Amygdala (tissue), 56 donors: Measurements from ENCODE around the gene DBN1.

Experiments
- DNase-seq, 56 donors: peaks; one replicate each; lab custom pipeline; 2025; lab: John Stamatoyannopoulos, UW

Gene DBN1

DNA sequence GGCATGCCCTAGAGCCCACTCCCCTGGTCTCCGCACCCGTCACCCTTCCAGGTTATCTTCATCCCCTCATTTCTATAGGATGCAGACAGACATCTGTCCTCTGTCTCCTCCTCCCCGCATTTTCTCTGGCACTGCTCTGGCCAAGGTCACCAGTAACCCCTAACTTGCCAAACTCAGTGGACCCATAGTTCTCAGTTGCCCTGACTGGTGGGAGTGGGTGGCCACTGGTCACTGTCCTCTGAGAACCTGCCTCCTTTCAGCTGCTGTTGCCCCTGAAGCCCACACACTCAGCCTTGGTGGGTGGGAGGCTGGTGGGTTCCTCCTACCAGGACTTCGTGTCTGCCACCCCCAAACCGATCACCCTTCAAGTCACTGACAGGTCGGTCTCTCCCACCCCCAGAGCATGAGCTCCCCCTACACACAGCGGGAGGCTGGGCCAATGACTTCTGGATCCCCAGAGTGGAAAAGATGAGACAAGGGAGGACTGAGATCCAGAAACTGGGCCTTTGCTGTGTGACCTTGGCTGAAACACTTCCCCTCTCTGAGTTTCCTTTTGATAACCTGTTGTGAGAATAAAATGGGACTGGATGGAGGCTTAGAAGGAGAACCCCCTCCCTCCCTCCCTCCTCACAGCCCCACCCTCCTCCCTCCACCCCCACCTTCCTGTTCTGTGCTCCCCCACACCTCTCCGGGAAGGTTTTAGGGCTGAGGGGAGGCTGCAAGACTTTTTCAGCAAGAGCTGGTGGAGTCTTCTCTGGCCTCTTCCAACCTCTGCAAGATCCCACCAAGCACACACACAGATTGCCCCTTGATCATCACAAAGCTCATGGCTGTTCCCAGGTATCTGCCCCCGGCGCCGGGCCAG is 2.4 kb upstream of the DBN1 start:
- no peak for DNase-seq

DNA sequence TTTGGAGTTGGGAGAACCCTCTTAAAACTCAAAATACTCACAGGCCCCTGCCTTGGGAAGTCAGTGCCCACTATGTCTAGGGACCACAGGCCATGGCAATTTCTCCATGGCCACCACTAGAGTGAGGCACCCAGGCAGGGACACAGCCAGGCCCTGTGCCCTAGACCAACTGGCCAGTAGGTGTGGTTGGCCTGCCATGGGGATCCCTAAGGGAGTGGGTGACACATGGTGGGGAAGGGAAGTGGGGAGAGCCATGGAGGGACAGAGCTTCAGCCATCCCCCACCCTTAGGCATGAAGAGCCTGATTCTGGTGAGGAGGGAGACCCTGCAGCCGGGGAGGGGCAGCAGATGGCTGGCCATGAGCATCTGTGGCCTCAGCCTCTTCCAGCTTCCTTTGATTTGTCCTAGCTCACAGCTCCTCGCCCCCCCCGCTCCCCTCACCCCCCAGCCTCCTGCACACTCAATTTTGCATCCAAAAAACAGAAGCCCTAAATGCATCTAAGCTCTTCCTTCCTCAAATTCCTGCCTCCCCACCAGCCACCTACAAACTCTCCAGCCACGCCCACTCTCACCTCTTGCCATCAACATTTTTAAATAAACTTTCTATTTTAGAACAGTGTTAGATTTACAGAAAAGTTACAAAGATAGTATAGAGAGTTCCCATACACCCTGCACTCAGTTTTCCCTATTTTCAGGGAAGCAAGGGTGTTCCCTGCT is 1.6 kb upstream of the DBN1 start:
- DNase-seq, result no peak

- DNase-seq, result no peak
Measured at GRCh38 chr5:177474002-177474476, 605 bp upstream of the DBN1 start.

DNA sequence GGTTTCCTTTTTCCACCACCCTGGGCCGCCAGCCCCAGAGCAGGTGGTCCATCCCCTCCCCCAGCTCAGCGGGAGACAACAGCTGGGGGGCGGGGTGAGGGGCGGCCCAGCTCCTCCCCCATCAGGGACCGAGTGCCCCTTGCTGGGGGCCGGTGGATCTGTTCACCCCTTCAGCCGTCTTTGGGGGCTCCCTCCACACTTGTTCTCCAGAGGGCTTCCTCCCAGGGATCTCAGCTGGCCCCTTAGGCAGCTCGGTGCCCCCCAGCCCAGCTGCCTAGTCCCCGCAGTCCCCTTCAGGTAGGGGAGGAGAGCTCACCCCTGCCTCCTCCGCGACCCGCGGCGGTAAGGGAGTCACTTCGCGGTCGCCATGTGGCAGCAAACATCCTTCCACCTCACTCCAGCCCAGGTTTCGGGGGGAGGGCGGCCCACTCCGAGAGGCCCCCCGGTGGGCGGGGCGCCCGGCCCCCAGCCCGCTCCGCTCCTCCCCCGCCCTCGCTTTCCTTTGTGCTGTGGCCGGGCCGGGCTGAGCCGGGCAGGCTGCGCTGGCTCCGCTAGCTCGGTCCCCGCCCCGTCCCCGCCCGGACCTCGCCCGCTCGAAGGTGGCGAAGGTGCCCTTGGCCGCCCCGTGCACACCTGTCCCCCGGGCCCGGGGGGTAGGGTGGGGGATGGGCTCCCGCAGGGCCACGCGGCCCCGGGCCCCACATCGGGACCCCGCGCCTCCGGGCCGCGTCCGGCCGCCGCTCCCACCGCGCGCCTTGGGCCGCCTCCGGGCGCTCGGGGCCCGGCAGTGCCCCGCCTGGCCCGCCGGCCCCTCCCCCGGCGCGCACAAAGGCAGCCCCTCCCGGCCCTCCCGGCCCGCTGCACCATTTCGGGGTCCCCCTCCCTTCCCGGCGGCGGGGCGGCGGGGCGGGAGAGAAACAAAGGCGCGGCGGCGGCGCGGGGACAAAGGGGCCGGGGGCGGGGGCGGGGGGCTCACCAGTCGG is 683 bp downstream of the DBN1 start:
- no peak for DNase-seq

- no peak for DNase-seq
Measured at GRCh38 chr5:177471610-177472356, 1.7 kb downstream of the DBN1 start.

DNA sequence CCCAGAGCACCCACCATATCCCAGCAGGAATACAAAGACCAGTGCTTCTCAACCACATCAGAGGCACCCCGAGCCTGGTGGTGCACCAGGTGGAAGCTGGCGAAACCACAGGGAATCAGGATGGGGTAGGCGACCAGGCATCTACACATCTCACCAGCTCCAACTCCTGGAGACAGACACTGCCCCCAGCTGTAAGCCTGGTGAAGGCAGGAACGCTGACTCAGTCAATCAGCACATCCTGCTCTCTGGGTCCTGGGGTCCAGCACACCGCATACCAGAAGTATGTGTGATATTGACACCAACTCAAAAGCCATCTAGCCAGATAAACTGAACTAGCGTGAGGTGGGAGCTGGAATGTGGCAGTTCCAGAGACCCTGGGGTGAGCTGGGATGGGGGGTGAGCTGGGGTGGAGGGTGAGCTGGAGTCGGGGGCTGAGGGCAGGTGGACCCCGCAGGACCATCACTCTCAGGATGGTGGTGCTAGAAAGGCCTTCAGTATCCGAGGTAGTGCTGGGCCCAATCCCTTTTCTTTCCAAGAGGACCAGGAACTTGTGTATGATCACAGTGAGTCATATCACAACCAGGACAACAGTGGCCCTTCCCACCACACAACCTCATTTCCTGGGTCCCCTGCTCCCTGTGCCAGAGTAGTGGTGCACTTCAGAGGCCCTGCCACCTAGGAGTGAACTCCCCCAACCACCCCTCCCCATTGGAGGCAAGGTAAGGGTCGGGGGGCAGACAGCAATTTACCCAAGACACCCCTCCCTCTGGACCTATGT is 2.5 kb downstream of the DBN1 start:
- DNase-seq, result no peak

GRCh38 chr5:177469750-177470525 is 3.5 kb downstream of the DBN1 start:
- no peak for DNase-seq

DNA sequence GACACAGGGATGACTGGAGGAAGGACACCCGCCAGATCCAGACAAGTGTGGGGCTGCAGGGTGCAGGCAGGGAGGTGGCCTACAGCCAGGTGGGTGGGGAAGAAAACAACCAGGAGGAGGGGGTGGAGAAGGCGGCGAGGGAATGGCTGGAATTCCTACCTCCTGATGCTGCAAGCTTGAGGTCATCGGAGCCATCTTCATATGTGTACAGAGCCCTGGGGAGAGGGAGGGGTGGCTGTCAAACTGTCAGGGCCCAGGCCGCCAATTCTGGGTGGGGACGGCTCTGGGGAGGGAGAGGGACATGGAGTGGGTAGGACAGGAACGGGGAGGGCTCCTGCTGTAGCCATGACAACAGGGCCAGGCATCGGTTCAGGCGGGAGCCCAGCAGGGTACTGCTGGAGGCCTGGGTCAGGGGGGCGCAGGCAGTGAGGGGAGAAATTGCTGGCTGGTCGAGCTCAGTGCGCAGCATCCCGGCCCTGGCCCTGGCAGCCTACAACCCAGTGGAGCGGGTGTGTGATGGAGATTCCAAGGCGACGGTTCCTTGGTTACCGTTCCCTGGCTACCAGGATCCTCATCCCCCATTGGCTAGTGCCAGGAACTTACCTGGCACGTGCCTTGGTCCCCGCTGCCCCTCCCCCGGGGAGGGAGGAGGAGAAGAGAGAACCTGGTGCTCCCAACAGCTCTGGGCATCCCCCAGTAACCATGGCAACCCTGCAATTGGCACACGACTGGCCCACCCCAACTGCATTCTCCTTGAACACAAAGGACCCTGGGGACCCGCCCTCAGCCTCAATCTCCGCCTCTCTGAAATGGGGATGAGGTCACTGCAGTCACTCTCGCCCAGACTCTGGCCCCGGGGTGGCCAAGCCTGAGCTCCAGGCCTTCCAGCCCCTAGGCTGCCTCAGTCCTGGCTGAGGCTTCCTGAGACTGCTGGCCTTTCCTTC is 4.5 kb downstream of the DBN1 start:
- peak in 38 of 56 donors; percentile 17 to 85 (median 52) for DNase-seq

DNA sequence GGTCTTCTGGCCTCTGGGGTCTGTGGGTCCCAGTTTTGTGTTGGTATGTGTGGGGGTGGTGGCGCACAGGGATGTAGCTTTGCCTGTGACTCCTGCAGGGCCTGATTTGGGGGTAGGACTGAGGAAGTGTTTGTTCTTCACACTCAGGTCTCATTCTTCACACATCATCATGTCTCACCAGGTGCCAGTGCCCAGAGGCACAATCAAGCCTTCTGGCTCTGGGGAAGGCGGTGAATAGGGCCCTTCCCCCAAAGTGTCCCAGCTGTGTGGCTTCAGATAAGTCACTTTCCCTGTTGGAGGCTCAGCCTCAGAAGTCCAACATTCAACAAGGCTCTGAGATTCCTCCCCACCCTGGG is 5.1 kb downstream of the DBN1 start:
- DNase-seq, result no peak

GRCh38 chr5:177467436-177467835 is 6.0 kb downstream of the DBN1 start:
- DNase-seq, result no peak

DNA sequence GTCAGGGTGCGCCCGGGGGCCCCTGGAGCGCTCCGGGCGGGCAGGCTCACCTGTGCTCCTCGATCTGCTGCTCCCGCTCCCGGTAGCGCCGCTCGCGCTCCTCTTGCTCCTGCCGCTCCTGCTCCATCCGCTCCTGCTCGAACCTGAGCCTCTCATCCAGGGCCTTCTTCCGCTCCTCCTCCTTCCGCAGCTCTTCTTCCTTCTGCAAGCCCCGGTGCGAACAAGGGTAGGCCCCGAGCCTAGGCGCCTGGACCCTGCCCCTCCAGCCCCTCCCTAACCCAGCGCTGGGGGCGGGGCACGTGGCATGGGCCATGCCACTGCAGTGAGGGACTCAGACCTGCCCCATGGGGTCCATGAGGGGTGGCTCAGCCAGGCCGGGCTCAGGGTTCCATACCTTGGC is 6.6 kb downstream of the DBN1 start:
- no peak for DNase-seq

GRCh38 chr5:177465044-177465443 is 8.4 kb downstream of the DBN1 start:
- no peak for DNase-seq

DNA sequence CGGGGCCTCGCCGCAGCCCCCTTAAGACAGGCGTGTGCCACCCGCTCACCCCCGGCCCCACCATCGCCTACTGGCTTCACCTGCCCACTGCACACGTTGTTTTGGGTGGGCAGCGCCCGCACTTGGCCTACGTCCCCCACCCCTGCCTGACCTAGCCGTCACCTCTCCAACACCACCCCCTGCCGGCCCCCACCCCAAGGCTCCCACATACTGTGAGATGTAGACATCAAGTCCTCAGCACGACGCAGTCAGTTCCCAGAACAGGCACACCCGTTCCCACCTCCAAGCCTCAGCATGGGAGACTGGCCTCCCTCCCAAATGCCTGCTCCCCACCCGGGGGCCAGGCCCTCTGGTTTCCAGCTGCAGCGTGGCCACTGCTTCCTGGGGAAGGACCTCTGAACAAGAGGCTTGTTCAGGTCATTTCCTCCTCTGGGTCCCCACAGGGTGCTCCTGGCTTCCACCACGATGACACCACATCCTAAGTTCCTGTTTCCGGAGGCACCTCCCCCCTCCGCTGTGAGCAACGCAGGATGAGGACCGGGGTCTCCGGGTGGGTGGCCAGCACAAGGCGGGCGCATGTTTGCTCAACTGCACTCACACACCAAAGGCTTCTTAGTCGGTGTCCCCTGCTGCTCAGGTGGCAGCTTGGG is 11.3 kb downstream of the DBN1 start:
- DNase-seq, result no peak

- DNase-seq, result no peak
Measured at GRCh38 chr5:177459819-177460628, 13.4 kb downstream of the DBN1 start.

GRCh38 chr5:177459357-177459756 is 14.1 kb downstream of the DBN1 start:
- DNase-seq, result no peak

- peak in 17 of 56 donors; percentile 13 to 65 (median 32) for DNase-seq
Measured at GRCh38 chr5:177458912-177459350, 14.5 kb downstream of the DBN1 start.
